Endothelial cell of umbilical vein (primary cell): Measurements from ENCODE around the gene FBLIM1. TPM values are rescaled to one million over a fixed set of nuclear protein-coding genes. Genes with fewer than 3 reads are reported as not detected.

Experiments used
- BruUV-seq: library from RNA; stranded (reverse); fragments of 400-500 nt; replicated peaks from 2 replicates; lab custom pipeline; 2021; lab: Mats Ljungman, UMichigan
- CTCF ChIA-PET: fragments of 300-600, 350-600 bp; sonication (Branson Sonifier 250); formaldehyde crosslinking; loops from one replicate; lab custom pipeline; 2021; ENCODE audit warnings: antibody characterized with exemption, inconsistent platforms; lab: Charles Lee
- POLR2A ChIA-PET: fragments of 300-600, 350-600 bp; sonication (Branson Sonifier 250); formaldehyde crosslinking; loops from one replicate; lab custom pipeline; 2021; ENCODE audit warnings: antibody characterized with exemption, inconsistent platforms; lab: Charles Lee
- DNase-seq: peaks from one replicate; pipeline ENCODE4 v3.0.0-alpha.2; 2011; ENCODE audit warnings: low read depth, low spot score
- FAIRE-seq: peaks from 2 replicates; lab custom pipeline; 2011; peaks lifted over from hg19 to GRCh38; lab: Jason Lieb, UNC
- H2AFZ ChIP-seq: 2 replicates; pipeline ENCODE4 v1.6.0; 2012; ENCODE audit warnings: low read depth, low read length, control low read depth, inconsistent platforms
- H3K27ac ChIP-seq: 2 replicates; pipeline ENCODE4 v1.5.1; 2011; ENCODE audit warnings: low read depth, mild to moderate bottlenecking, control low read depth, low read length, moderate library complexity; ENCODE audit not compliant: insufficient read depth
- H3K27me3 ChIP-seq, 2 experiments: 2 replicates each; pipeline versions ENCODE4 v1.6.0 to v1.6.1; 2011; ENCODE audit warnings: low read length in 2 of 2, mixed read lengths in 1 of 2; ENCODE audit not compliant: control insufficient read depth in 2 of 2, insufficient read depth in 2 of 2
- H3K36me3 ChIP-seq, 2 experiments: 2 replicates in 1 of 2; 3 replicates in 1 of 2; pipeline ENCODE4 v1.5.1; 2011; ENCODE audit warnings: low read length in 2 of 2, mild to moderate bottlenecking in 1 of 2, moderate library complexity in 1 of 2; ENCODE audit not compliant: control insufficient read depth in 2 of 2, insufficient read depth in 2 of 2; ENCODE audit errors: extremely low read depth in 1 of 2
- H3K4me1 ChIP-seq: 3 replicates; pipeline ENCODE4 v1.5.1; 2011; ENCODE audit warnings: mild to moderate bottlenecking, low read length; ENCODE audit not compliant: control insufficient read depth, insufficient read depth; ENCODE audit errors: extremely low read depth
- H3K4me2 ChIP-seq: 2 replicates; pipeline ENCODE4 v1.6.1; 2011; ENCODE audit warnings: low read length, control low read depth, mixed read lengths; ENCODE audit not compliant: insufficient read depth
- H3K4me3 ChIP-seq, 3 experiments: fragments of 200-600 bp in 1 of 3; sonication (generic), shearing (Covaris generic) in 1 of 3; replicated peaks in 1 of 3; 2 replicates each; pipeline ENCODE4 v1.5.1; 2011 to 2016; ENCODE audit warnings: control low read depth in 3 of 3, low read length in 3 of 3, mild to moderate bottlenecking in 2 of 3, inconsistent platforms in 1 of 3, low read depth in 1 of 3, moderate library complexity in 1 of 3; ENCODE audit not compliant: insufficient read depth in 1 of 3
- H3K79me2 ChIP-seq: 2 replicates; pipeline ENCODE4 v1.6.0; 2012; ENCODE audit warnings: low read length, inconsistent platforms; ENCODE audit not compliant: control insufficient read depth, insufficient read depth
- H3K9ac ChIP-seq: replicated peaks from 2 replicates; pipeline ENCODE3; 2011; ENCODE audit warnings: low read length, control low read depth; ENCODE audit not compliant: insufficient read depth; ENCODE audit errors: extremely low read depth
- H3K9me1 ChIP-seq: replicated peaks from 3 replicates; pipeline ENCODE4 v1.6.0; 2011; ENCODE audit warnings: mild to moderate bottlenecking, low read length; ENCODE audit not compliant: control insufficient read depth, insufficient read depth; ENCODE audit errors: extremely low read depth
- H3K9me3 ChIP-seq: replicated peaks from 2 replicates; pipeline ENCODE4 v1.5.1; 2012; ENCODE audit warnings: low read length, inconsistent platforms; ENCODE audit not compliant: control insufficient read depth, insufficient read depth
- H4K20me1 ChIP-seq: replicated peaks from 2 replicates; pipeline ENCODE3; 2011; ENCODE audit warnings: mild to moderate bottlenecking, low read length; ENCODE audit not compliant: control insufficient read depth, insufficient read depth; ENCODE audit errors: extremely low read depth
- EZH2 ChIP-seq: IDR thresholded peaks from 2 replicates; pipeline ENCODE4 v1.6.1; 2012; ENCODE audit warnings: borderline replicate concordance, low read depth, mild to moderate bottlenecking, moderate library complexity, low read length, inconsistent platforms; ENCODE audit not compliant: severe bottlenecking
- FOS ChIP-seq: IDR thresholded peaks from 2 replicates; pipeline ENCODE4 v1.6.1; 2011; ENCODE audit warnings: mild to moderate bottlenecking, low read length, moderate library complexity, borderline replicate concordance; ENCODE audit not compliant: insufficient read depth
- GATA2 ChIP-seq: IDR thresholded peaks from 2 replicates; pipeline ENCODE4 v1.7.0; 2011; ENCODE audit warnings: low read depth, mild to moderate bottlenecking, moderate library complexity, mixed read lengths, low read length; ENCODE audit not compliant: insufficient read length, insufficient read depth
- JUN ChIP-seq: IDR thresholded peaks from 2 replicates; pipeline ENCODE4 v1.6.1; 2011; ENCODE audit warnings: borderline replicate concordance, low read depth; ENCODE audit not compliant: insufficient read length, insufficient read depth
- MYC ChIP-seq: IDR thresholded peaks from one replicate; pipeline ENCODE4 v1.6.1; 2011; ENCODE audit warnings: mild to moderate bottlenecking, low read depth, low read length
- POLR2A ChIP-seq: IDR thresholded peaks from 2 replicates; pipeline ENCODE4 v1.6.1; 2012; ENCODE audit warnings: low read depth, mild to moderate bottlenecking, control low read depth, low read length
- POLR2AphosphoS5 ChIP-seq: IDR thresholded peaks from 2 replicates; pipeline ENCODE4 v1.6.1; 2012; ENCODE audit warnings: low read depth, mild to moderate bottlenecking, control low read depth, low read length, moderate library complexity; ENCODE audit not compliant: insufficient read depth
- dilution Hi-C: fragments of 300-500 bp; cut with MboI; formaldehyde crosslinking; loops from one replicate; pipeline ENCODE4 v1.15.0; 2019; ENCODE audit warnings: low sequenced_read_pairs; ENCODE audit not compliant: extremely low pct_ligation_motif_present
- intact Hi-C: fragments of 100-400 bp; cut with micrococcal nuclease; formaldehyde crosslinking; loops from one replicate; pipeline ENCODE4 v1.10.0; 2022
- polyA plus RNA-seq, 4 experiments: library from polyadenylated mRNA; depleted of rRNA in 3 of 4; stranded (reverse) in 3 of 4; unstranded in 1 of 4; fragments of >200 nt; gene quantifications; 2 replicates each; pipeline versions ENCODE4 v1.2.1 to v1.2.3, GENCODE V29; 2011 to 2012; ENCODE audit warnings: missing spikeins in 1 of 4
- total RNA-seq: library from RNA; stranded (reverse); gene quantifications from 2 replicates; pipeline ENCODE4 v1.2.3, GENCODE V29; 2021
- TF ChIP-seq, protein P1 (sequence below), 2 donors: IDR thresholded peaks; 1 replicate in 1 of 2; 2 replicates in 1 of 2; pipeline ENCODE4 v1.5.1; 2011; ENCODE audit warnings: low read length in 2 of 2, mild to moderate bottlenecking in 2 of 2, moderate library complexity in 2 of 2, control low read depth in 1 of 2, inconsistent platforms in 1 of 2, low read depth in 1 of 2; ENCODE audit not compliant: insufficient read depth in 1 of 2; ENCODE audit errors: extremely low read depth in 1 of 2
- TF ChIP-seq, protein P2 (sequence below): IDR thresholded peaks from 2 replicates; pipeline ENCODE4 v1.6.1; 2011; ENCODE audit not compliant: insufficient read depth, insufficient read length

The FBLIM1 gene
- total and polyA plus RNA-seq, 2 donors (not counting 3 experiments of a cell fraction or from before 2014, with no cell fraction given) = 363 to 414 TPM

- H3K36me3 ChIP-seq = peaks cover 7 to 36% of the 10 kb centered on the region in 2 experiments
- dilution Hi-C loops (no loop called here), intact Hi-C loops (no loop called here)
- H4K20me1 ChIP-seq = no peaks in the 10 kb centered on the region
- no peak overlapping the region for H3K27ac ChIP-seq
- POLR2A ChIA-PET = no interaction called here
- no peak overlapping the region for H3K4me3 ChIP-seq
- no TSS peak for BruUV-seq
- FAIRE-seq (no peak), DNase-seq (no peak)
- H3K4me1 ChIP-seq = no peaks in the 10 kb centered on the region
- H3K79me2 ChIP-seq = no peaks in the 10 kb centered on the region
- no peaks in the 10 kb centered on the region for H3K9me1 ChIP-seq
- H3K9ac ChIP-seq = no peak overlapping the region
- H3K27me3 ChIP-seq = no peaks in the 10 kb centered on the region
- CTCF ChIA-PET = interaction anchor here (0.5 to 0.7 kb wide), 2 partner anchors 23 to 85 kb away, joined by 3 read pairs; no protein-coding TSS in a partner anchor
- no peak for TF ChIP-seq JUN
- no peak for TF ChIP-seq MYC
- TF ChIP-seq GATA2 = no peak
- no peak for TF ChIP-seq POLR2AphosphoS5
- no peak for TF ChIP-seq POLR2A
- TF ChIP-seq, protein P1, sequence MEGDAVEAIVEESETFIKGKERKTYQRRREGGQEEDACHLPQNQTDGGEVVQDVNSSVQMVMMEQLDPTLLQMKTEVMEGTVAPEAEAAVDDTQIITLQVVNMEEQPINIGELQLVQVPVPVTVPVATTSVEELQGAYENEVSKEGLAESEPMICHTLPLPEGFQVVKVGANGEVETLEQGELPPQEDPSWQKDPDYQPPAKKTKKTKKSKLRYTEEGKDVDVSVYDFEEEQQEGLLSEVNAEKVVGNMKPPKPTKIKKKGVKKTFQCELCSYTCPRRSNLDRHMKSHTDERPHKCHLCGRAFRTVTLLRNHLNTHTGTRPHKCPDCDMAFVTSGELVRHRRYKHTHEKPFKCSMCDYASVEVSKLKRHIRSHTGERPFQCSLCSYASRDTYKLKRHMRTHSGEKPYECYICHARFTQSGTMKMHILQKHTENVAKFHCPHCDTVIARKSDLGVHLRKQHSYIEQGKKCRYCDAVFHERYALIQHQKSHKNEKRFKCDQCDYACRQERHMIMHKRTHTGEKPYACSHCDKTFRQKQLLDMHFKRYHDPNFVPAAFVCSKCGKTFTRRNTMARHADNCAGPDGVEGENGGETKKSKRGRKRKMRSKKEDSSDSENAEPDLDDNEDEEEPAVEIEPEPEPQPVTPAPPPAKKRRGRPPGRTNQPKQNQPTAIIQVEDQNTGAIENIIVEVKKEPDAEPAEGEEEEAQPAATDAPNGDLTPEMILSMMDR (IDR thresholded peaks at IDR 0.05; ENCODE audit: extremely low read depth in 1 of 2, insufficient read depth in 1 of 2, low read depth in 1 of 2, low read length in 2 of 2) = no peak
- TF ChIP-seq, protein P2, sequence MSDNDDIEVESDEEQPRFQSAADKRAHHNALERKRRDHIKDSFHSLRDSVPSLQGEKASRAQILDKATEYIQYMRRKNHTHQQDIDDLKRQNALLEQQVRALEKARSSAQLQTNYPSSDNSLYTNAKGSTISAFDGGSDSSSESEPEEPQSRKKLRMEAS = no peak
- TF ChIP-seq EZH2 = no peak
- TF ChIP-seq FOS = no peak
- H2AFZ ChIP-seq = no peak overlapping the region
- H3K9me3 ChIP-seq = no peaks in the 10 kb centered on the region
- H3K4me2 ChIP-seq = no peak overlapping the region
These were observed 40.4 kb upstream of the FBLIM1 start for GRCh38 chr1:15718199-15718601.
